DOHH2 (cell line): ENCODE data around the gene FNDC11.
A peak's percentile ranks its signal among the peaks of the same experiment; 100 is the strongest.

Experiments used
- EZH2phosphoT487 ChIP-seq: fragments of 200-600 bp; sonication (generic); IDR thresholded peaks from 2 replicates; pipeline ENCODE4 v1.6.1; 2017; ENCODE audit warnings: borderline replicate concordance, mild to moderate bottlenecking, antibody characterized with exemption, low read length, moderate library complexity, mixed read lengths
- TF ChIP-seq, protein P1 (sequence below): fragments of 200-600 bp; sonication (generic); IDR thresholded peaks from one replicate; pipeline ENCODE4 v1.5.1; 2014; ENCODE audit warnings: antibody characterized with exemption, mild to moderate bottlenecking, low read depth, low read length; ENCODE audit not compliant: poor library complexity, severe bottlenecking

DNA sequence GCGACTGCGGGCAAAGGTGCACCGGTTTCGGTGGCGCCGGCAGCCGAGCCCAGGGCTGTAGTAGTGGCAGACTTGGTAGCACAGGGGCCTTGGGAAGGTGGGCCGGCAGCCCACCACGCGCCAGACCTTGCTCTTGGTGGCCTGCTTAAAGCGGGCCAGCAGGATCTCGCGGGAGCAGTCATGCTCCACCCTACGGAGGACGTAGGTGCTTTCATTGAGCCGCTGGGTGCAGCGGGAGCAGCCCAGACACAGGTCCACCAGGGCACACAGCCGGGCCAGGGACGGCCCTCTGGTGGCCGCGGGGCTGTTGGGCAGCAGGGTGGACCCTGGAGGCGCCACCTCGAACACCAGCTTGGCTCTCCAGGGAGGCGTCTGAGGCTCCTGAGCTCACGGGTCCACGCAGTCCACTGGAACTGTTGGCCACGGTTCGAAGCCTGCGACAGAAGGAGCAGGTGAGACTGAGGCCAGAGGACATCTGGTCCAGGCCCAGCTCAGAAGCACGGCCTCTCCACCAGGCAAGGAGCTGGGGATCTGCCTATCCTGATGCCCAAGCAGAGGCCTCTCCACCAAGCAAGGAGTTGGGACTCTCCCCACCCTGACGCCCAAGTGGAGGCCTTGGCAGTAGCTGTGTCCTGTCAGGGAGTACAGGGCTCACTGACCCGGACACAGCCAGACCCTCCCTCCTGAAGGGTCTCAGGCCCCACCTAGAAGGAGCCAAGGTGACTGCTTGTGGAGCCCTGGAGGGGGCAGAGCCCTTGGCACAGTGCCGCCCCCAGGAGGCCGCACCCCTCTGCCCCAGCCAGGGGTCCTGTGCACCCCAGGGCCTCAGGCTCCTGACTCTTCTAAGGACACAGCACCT is 19.1 kb downstream of the FNDC11 start:
- TF ChIP-seq, protein P1, sequence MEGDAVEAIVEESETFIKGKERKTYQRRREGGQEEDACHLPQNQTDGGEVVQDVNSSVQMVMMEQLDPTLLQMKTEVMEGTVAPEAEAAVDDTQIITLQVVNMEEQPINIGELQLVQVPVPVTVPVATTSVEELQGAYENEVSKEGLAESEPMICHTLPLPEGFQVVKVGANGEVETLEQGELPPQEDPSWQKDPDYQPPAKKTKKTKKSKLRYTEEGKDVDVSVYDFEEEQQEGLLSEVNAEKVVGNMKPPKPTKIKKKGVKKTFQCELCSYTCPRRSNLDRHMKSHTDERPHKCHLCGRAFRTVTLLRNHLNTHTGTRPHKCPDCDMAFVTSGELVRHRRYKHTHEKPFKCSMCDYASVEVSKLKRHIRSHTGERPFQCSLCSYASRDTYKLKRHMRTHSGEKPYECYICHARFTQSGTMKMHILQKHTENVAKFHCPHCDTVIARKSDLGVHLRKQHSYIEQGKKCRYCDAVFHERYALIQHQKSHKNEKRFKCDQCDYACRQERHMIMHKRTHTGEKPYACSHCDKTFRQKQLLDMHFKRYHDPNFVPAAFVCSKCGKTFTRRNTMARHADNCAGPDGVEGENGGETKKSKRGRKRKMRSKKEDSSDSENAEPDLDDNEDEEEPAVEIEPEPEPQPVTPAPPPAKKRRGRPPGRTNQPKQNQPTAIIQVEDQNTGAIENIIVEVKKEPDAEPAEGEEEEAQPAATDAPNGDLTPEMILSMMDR, result peak; percentile 25
- no peak for TF ChIP-seq EZH2phosphoT487
